Endodermal cell (in vitro differentiated cells): ENCODE results near the gene ORMDL1. TPM values are rescaled to one million over a fixed set of nuclear protein-coding genes. Genes with fewer than 3 reads are reported as not detected.

ENCODE experiments used
- DNase-seq: peaks from one replicate; pipeline ENCODE4 v3.0.0-alpha.2; 2017
- H3K27ac ChIP-seq: 2 replicates; pipeline ENCODE4 v1.5.1; 2013; ENCODE audit warnings: mild to moderate bottlenecking, low read depth, low read length, moderate library complexity
- H3K27me3 ChIP-seq: 2 replicates; pipeline ENCODE4 v1.6.1; 2013; ENCODE audit warnings: mild to moderate bottlenecking, low read length, moderate library complexity; ENCODE audit not compliant: insufficient read depth, control insufficient read depth, poor library complexity, severe bottlenecking
- H3K36me3 ChIP-seq: 2 replicates; pipeline ENCODE4 v1.7.0; 2013; ENCODE audit warnings: mild to moderate bottlenecking, low read length, moderate library complexity; ENCODE audit not compliant: control insufficient read depth, insufficient read depth
- H3K4me1 ChIP-seq: one replicate; pipeline ENCODE4 v1.7.0; 2013; ENCODE audit warnings: low read length; ENCODE audit not compliant: control insufficient read depth, insufficient read depth
- H3K4me3 ChIP-seq: 2 replicates; pipeline ENCODE4 v1.5.1; 2013; ENCODE audit warnings: mild to moderate bottlenecking, low read length, moderate library complexity
- H3K9ac ChIP-seq: 2 replicates; pipeline ENCODE4 v1.6.1; 2013; ENCODE audit warnings: mild to moderate bottlenecking, low read length, moderate library complexity; ENCODE audit not compliant: poor library complexity, severe bottlenecking; ENCODE audit errors: extremely low read depth
- H3K9me3 ChIP-seq: 2 replicates; pipeline ENCODE4 v1.6.1; 2013; ENCODE audit warnings: mild to moderate bottlenecking, low read length, moderate library complexity; ENCODE audit not compliant: control insufficient read depth
- H3K27ac Mint-ChIP-seq: 2 replicates; pipeline ENCODE4 v1.8.0; 2020; ENCODE audit warnings: mixed read lengths
- H3K27me3 Mint-ChIP-seq: 2 replicates; pipeline ENCODE4 v1.8.0; 2021; ENCODE audit warnings: mild to moderate bottlenecking, mixed read lengths; ENCODE audit not compliant: insufficient read depth
- H3K36me3 Mint-ChIP-seq: 2 replicates; pipeline ENCODE4 v1.8.0; 2020; ENCODE audit warnings: low read depth, mixed read lengths
- H3K4me1 Mint-ChIP-seq: 2 replicates; pipeline ENCODE4 v1.8.0; 2020; ENCODE audit warnings: mixed read lengths
- H3K4me3 Mint-ChIP-seq: 2 replicates; pipeline ENCODE4 v1.8.0; 2020; ENCODE audit warnings: mild to moderate bottlenecking, moderate library complexity, mixed read lengths
- H3K9me3 Mint-ChIP-seq: 2 replicates; pipeline ENCODE4 v1.8.0; 2020; ENCODE audit warnings: mild to moderate bottlenecking, mixed read lengths
- WGBS, 2 experiments: methylation state at CpG; one replicate each; pipeline versions ENCODE4 v1.1.5 to v1.1.7; 2013; ENCODE audit warnings: missing lambda C conversion rate in 2 of 2, mixed read lengths in 1 of 2; ENCODE audit not compliant: insufficient coverage in 1 of 2, insufficient read length in 1 of 2; 5-methylcytosine and 5-hydroxymethylcytosine counted together
- long read RNA-seq, 4 experiments: library from polyadenylated mRNA in 2 of 4; library from RNA in 1 of 4; library from capped mRNA in 1 of 4; stranded (forward) in 3 of 4; unstranded in 1 of 4; transcript quantifications; one replicate each; pipeline ENCODE4 v2.0.0, GENCODE V29; 2020 to 2021; ENCODE audit warnings: inconsistent platforms in 1 of 4
- polyA plus RNA-seq, 2 experiments: library from polyadenylated mRNA; stranded (reverse); fragments of 50-300 nt; gene quantifications; one replicate each; pipeline ENCODE4 v1.2.3, GENCODE V29; 2013
- total RNA-seq, 2 donors: library from RNA; stranded (reverse); fragmentation: NEBNext Ultra II Directional in 1 of 2; extraction: Animal tissue kit (Norgen Biotek cat#: 25700) in 1 of 2; gene quantifications; 2 replicates in 1 of 2; 3 replicates in 1 of 2; pipeline ENCODE4 v1.2.1, GENCODE V29; 2021
- TF ChIP-seq, protein P1 (sequence below): fragments of 200-600 bp; sonication (generic); conservative IDR thresholded peaks from 2 replicates; pipeline ENCODE4 v1.5.0; 2021; ENCODE audit warnings: antibody characterized with exemption, mild to moderate bottlenecking

Gene ORMDL1, protein sequence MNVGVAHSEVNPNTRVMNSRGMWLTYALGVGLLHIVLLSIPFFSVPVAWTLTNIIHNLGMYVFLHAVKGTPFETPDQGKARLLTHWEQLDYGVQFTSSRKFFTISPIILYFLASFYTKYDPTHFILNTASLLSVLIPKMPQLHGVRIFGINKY
- total RNA-seq = 10 to 100 TPM; 51.2 to 53.0 TPM
- 77.3 TPM for polyA plus RNA-seq (2013, experiment 1 of 2)
- 71.0 TPM for polyA plus RNA-seq (2013, experiment 2 of 2)
- long read RNA-seq, experiment 1, transcript ORMDL1-203 (4 exons, 2,009 nt) = major isoform, 26 of 42 reads
- long read RNA-seq, experiment 1, partial matches to known transcripts = 9 of 42 reads
- long read RNA-seq, experiment 1, other reads (novel, unspliced or antisense) = 4 of 42 reads
- long read RNA-seq, experiment 2, transcript ORMDL1-203 (4 exons, 2,009 nt) = major isoform, 94 of 155 reads
- long read RNA-seq, experiment 2, transcript ORMDL1-201 (3 exons, 2,692 nt) = minor isoform, 21 of 155 reads
- long read RNA-seq, experiment 2, transcript ORMDL1-202 (5 exons, 1,137 nt) = minor isoform, 6 of 155 reads
- long read RNA-seq, experiment 2, partial matches to known transcripts = 5 of 155 reads
- long read RNA-seq, experiment 2, other reads (novel, unspliced or antisense) = 26 of 155 reads
- long read RNA-seq, experiment 3, transcript ORMDL1-203 (4 exons, 2,009 nt) = major isoform, 54 of 143 reads
- long read RNA-seq, experiment 3, transcript ORMDL1-201 (3 exons, 2,692 nt) = minor isoform, 42 of 143 reads
- long read RNA-seq, experiment 3, transcript ORMDL1-202 (5 exons, 1,137 nt) = minor isoform, 15 of 143 reads
- long read RNA-seq, experiment 3, partial matches to known transcripts = 9 of 143 reads
- long read RNA-seq, experiment 3, other reads (novel, unspliced or antisense) = 22 of 143 reads
- long read RNA-seq, experiment 4, transcript ORMDL1-203 (4 exons, 2,009 nt) = major isoform, 154 of 225 reads
- long read RNA-seq, experiment 4, transcript ORMDL1-201 (3 exons, 2,692 nt) = minor isoform, 8 of 225 reads
- long read RNA-seq, experiment 4, transcript ORMDL1-202 (5 exons, 1,137 nt) = minor isoform, 9 of 225 reads
- long read RNA-seq, experiment 4, partial matches to known transcripts = 5 of 225 reads
- long read RNA-seq, experiment 4, other reads (novel, unspliced or antisense) = 49 of 225 reads

DNA sequence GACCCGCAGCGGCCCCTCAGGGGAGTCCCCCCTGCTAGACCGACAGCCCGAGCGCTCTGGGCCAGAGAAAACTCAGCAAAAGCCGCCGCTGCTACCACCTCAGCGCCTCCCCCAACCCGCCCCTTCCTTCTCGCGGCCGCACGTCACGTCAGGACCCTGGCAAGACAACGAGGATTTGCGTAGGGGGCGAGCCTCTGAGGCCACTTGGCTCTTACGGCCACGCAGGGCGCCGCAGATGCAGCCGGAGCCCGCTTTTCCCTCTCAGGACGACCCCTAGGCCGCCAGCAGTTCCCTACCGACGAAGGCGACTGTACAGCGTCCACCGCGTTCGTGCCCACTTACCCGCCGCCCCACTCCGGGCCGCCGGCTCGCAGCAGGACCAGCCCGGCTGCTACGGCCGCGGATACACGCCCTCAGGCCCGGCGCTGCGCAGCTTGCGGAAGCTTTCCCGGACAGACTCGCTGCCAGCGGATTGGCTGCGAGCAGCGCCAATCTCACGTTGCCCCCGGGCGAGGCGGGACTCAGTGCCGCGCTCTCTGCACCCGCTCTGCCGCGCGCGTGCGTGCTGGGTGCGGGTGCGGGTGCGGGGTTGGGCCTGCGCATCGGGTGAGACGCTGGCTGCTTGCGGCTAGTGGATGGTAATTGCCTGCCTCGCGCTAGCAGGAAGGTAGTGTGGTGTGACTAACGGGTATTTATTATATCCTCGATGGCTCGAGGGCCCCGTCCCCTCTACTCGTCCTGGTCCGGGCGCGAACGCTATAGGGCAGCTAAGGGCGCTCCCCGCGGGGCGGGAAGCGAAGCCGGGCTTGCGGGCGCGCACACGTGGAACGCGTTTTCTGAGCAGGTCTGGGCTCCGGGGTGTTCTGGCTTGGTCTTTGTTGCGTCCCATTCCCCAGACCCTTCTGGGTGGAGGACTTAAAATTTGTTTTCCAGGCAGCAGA, at the start of gene ORMDL1, which contains the start of gene PMS1:
TSS of gene ORMDL1 (minus strand) at position 413 of the 941 bp plus-strand sequence. CDS start 1,744 bp downstream, outside the sequence.
TSS of gene PMS1 (plus strand) at position 524 of the 941 bp plus-strand sequence. CDS start 7,360 bp downstream, outside the sequence.
- Histone ChIP-seq H3K9ac (peak within 1 kb of the TSS; percentile 68), H3K9me3 (no peaks in the 10 kb centered on the region), H3K4me3 (peak within 1 kb of the TSS; percentile 98), H3K27me3 (no peaks in the 10 kb centered on the region), H3K36me3 (peaks cover 36% of the 10 kb centered on the region), H3K27ac (peak within 1 kb of the TSS; percentile 96), H3K4me1 (no peaks in the 10 kb centered on the region)
- Mint-ChIP-seq H3K4me1 (peaks cover 21% of the 10 kb centered on the region), H3K4me3 (peak within 1 kb of the TSS; percentile 90), H3K27me3 (no peaks in the 10 kb centered on the region), H3K36me3 (peaks cover 44% of the 10 kb centered on the region), H3K9me3 (no peaks in the 10 kb centered on the region), H3K27ac (peak within 1 kb of the TSS; percentile 93)
- TF ChIP-seq, protein P1, sequence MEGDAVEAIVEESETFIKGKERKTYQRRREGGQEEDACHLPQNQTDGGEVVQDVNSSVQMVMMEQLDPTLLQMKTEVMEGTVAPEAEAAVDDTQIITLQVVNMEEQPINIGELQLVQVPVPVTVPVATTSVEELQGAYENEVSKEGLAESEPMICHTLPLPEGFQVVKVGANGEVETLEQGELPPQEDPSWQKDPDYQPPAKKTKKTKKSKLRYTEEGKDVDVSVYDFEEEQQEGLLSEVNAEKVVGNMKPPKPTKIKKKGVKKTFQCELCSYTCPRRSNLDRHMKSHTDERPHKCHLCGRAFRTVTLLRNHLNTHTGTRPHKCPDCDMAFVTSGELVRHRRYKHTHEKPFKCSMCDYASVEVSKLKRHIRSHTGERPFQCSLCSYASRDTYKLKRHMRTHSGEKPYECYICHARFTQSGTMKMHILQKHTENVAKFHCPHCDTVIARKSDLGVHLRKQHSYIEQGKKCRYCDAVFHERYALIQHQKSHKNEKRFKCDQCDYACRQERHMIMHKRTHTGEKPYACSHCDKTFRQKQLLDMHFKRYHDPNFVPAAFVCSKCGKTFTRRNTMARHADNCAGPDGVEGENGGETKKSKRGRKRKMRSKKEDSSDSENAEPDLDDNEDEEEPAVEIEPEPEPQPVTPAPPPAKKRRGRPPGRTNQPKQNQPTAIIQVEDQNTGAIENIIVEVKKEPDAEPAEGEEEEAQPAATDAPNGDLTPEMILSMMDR = no peak
- DNase-seq = peak; percentile 97
- 0% methylated on average over 13 to 96 of the region's 96 CpGs for WGBS, 2 experiments

DNA sequence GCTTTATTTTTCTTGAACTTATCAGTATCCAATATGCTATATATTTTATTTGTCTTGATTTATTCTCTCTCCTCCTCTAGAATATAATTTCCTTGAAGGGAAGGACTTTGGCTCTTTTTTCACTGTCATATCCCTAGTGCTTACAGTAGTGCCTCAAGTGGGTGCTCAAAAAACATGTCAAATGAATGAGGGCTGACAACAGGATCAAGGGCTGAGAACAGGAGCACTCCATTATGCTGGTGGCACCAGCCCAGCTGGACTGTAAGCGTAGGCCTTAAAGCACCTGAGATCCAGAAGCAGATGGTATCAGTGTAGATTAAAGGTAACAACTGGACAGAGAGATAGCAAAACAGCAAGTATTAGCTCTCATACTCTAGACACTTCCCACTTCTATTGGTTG, 46.4 kb upstream of the ORMDL1 start:
- no peak for DNase-seq
- Mint-ChIP-seq H3K4me1 (peaks cover 13% of the 10 kb centered on the region), H3K4me3 (no peak overlapping the region), H3K27me3 (no peaks in the 10 kb centered on the region), H3K9me3 (no peaks in the 10 kb centered on the region), H3K36me3 (peaks cover 16% of the 10 kb centered on the region), H3K27ac (peak overlapping the region; percentile 7)
- Histone ChIP-seq H3K9me3 (no peaks in the 10 kb centered on the region), H3K9ac (no peak overlapping the region), H3K27me3 (no peaks in the 10 kb centered on the region), H3K4me1 (no peaks in the 10 kb centered on the region), H3K27ac (no peak overlapping the region), H3K36me3 (peaks cover 25% of the 10 kb centered on the region), H3K4me3 (no peak overlapping the region)
- WGBS, 2 experiments = 100% methylated on average over 1 of the region's 1 CpG
- TF ChIP-seq, protein P1 = no peak
